Upper lobe of left lung (tissue), 4 donors: Measurements from ENCODE around the gene SMARCD3.

Source experiments
- CTCF ChIP-seq, 6 experiments: fragments of 450-650 bp in 4 of 6; fragments of 200-600 bp in 2 of 6; sonication (generic) in 2 of 6; IDR thresholded peaks; one replicate each; pipeline ENCODE4 v1.5.1; 2016 to 2019; ENCODE audit warnings: antibody characterized with exemption in 6 of 6
- POLR2A ChIP-seq, 4 donors: fragments of 450-650 bp; IDR thresholded peaks; one replicate each; pipeline ENCODE4 v1.5.1; 2016 to 2017; ENCODE audit warnings: antibody characterized with exemption in 4 of 4, mild to moderate bottlenecking in 2 of 4
- POLR2AphosphoS5 ChIP-seq, 2 donors: sonication (generic); formaldehyde crosslinking; IDR thresholded peaks; one replicate each; pipeline ENCODE4 v1.5.1; 2017; ENCODE audit warnings: antibody characterized with exemption in 2 of 2

- TF ChIP-seq CTCF (IDR thresholded peaks at IDR 0.05), result no peak
- TF ChIP-seq POLR2AphosphoS5 (IDR thresholded peaks at IDR 0.05), result no peak
- TF ChIP-seq POLR2A (IDR thresholded peaks at IDR 0.05), result no peak
Measured at GRCh38 chr7:151233804-151234203, 14.7 kb downstream of the SMARCD3 start.
